Stimulated activated CD8-positive, alpha-beta memory T cell treated with anti-CD3 and anti-CD28 coated beads, Interleukin-12 subunit alpha, Interleukin-12 subunit beta, amount 100 ng/mL, for 24 hours (primary cell): ENCODE measurements around the gene SF3B1.
"Not testable (repeated sequence)": the region's sequence is repeated elsewhere in the genome, so short reads cannot be mapped to it uniquely, and the experiment has no call there.

Source experiments
- DNase-seq: peaks from one replicate; pipeline ENCODE4 v3.0.0-alpha.2; 2020; ENCODE audit errors: extremely low read depth

SF3B1 gene

GRCh38 chr2:197435598-197436420 lies 981 bp upstream of the SF3B1 start:
- no peak for DNase-seq

GRCh38 chr2:197433780-197434438 lies 919 bp downstream of the SF3B1 start:
- DNase-seq: no peak

GRCh38 chr2:197432527-197432926 lies 2.3 kb downstream of the SF3B1 start:
- not testable (repeated sequence) for DNase-seq

- no peak for DNase-seq
Observed at GRCh38 chr2:197431858-197432257, 3.0 kb downstream of the SF3B1 start.

- no peak for DNase-seq
Observed at GRCh38 chr2:197427986-197428385, 6.8 kb downstream of the SF3B1 start.

- DNase-seq: no peak
Observed at GRCh38 chr2:197426723-197427603, 7.9 kb downstream of the SF3B1 start.

- DNase-seq: no peak
Observed at GRCh38 chr2:197425550-197425949, 9.3 kb downstream of the SF3B1 start.

- no peak for DNase-seq
Observed at GRCh38 chr2:197423307-197423706, 11.5 kb downstream of the SF3B1 start.

GRCh38 chr2:197419438-197419837 lies 15.4 kb downstream of the SF3B1 start:
- no peak for DNase-seq

GRCh38 chr2:197416268-197416667 lies 18.6 kb downstream of the SF3B1 start:
- no peak for DNase-seq

GRCh38 chr2:197414515-197414914 lies 20.3 kb downstream of the SF3B1 start:
- no peak for DNase-seq

- DNase-seq: no peak
Observed at GRCh38 chr2:197414039-197414438, 20.8 kb downstream of the SF3B1 start.

- DNase-seq: no peak
Observed at GRCh38 chr2:197405582-197405981, 29.2 kb downstream of the SF3B1 start.

GRCh38 chr2:197399887-197400540 lies 34.8 kb downstream of the SF3B1 start:
- DNase-seq: no peak

- DNase-seq: no peak
Observed at GRCh38 chr2:197398913-197399312, 35.9 kb downstream of the SF3B1 start.

GRCh38 chr2:197391220-197391717 lies 43.6 kb downstream of the SF3B1 start:
- no peak for DNase-seq

GRCh38 chr2:197388866-197389587 lies 45.8 kb downstream of the SF3B1 start:
- DNase-seq: no peak

GRCh38 chr2:197387179-197387578 lies 47.6 kb downstream of the SF3B1 start:
- no peak for DNase-seq

GRCh38 chr2:197386242-197386641 lies 48.6 kb downstream of the SF3B1 start:
- DNase-seq: no peak

- DNase-seq: no peak
Observed at GRCh38 chr2:197383825-197384224, 51.0 kb downstream of the SF3B1 start.

- no peak for DNase-seq
Observed at GRCh38 chr2:197381641-197382040, 53.2 kb downstream of the SF3B1 start.
